ENCODE data around the gene MRPL51. TPM values are rescaled to one million over a fixed set of nuclear protein-coding genes. Genes with fewer than 3 reads are reported as not detected.

MRPL51 gene
- total and polyA plus RNA-seq, 10 of the 15 experiments (the other 5 are each of a cell fraction or from before 2014, with no cell fraction given), result 137 to 1,202 (median 267) TPM

GRCh38 chr12:6472491-6472890 lies 20.6 kb downstream of the MRPL51 start (continued):
- TF ChIP-seq, protein P1, sequence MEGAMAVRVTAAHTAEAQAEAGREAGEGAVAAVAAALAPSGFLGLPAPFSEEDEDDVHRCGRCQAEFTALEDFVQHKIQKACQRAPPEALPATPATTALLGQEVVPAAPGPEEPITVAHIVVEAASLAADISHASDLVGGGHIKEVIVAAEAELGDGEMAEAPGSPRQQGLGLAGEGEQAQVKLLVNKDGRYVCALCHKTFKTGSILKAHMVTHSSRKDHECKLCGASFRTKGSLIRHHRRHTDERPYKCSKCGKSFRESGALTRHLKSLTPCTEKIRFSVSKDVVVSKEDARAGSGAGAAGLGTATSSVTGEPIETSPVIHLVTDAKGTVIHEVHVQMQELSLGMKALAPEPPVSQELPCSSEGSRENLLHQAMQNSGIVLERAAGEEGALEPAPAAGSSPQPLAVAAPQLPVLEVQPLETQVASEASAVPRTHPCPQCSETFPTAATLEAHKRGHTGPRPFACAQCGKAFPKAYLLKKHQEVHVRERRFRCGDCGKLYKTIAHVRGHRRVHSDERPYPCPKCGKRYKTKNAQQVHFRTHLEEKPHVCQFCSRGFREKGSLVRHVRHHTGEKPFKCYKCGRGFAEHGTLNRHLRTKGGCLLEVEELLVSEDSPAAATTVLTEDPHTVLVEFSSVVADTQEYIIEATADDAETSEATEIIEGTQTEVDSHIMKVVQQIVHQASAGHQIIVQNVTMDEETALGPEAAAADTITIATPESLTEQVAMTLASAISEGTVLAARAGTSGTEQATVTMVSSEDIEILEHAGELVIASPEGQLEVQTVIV (IDR thresholded peaks at IDR 0.05; ENCODE audit: borderline replicate concordance, partially characterized antibody), result no peak
- TF ChIP-seq KLF5 (IDR thresholded peaks at IDR 0.05; ENCODE audit: partially characterized antibody), result no peak

- ATAC-seq (no peak), DNase-seq (ENCODE audit: low read depth, low spot score) (no peak), FAIRE-seq (no peak)
- no peak overlapping the region for H2AFZ ChIP-seq (ENCODE audit: control insufficient read depth, low read depth, low read length)
- SMC1A ChIA-PET (ENCODE audit: uncharacterized antibody, unreplicated experiment), result interaction anchor here (1.0 to 1.9 kb wide), 3 partner anchors 9 to 21 kb away, joined by 3 to 4 read pairs (median 3); no protein-coding TSS in a partner anchor
- no peaks in the 10 kb centered on the region for H3K36me3 ChIP-seq (ENCODE audit: control insufficient read depth in 2 of 2, insufficient read depth in 2 of 2, low read length in 1 of 2)
- RAD21 ChIA-PET (ENCODE audit: unreplicated experiment), result interaction anchor here (1.2 kb wide), 1 partner anchor 67 kb away, joined by 4 read pairs; no protein-coding TSS in a partner anchor
- no peaks in the 10 kb centered on the region for H4K20me1 ChIP-seq (ENCODE audit: control insufficient read depth, insufficient read depth)
- no peak overlapping the region for H3K27ac ChIP-seq (ENCODE audit: control insufficient read depth, insufficient read depth)
- H3K4me2 ChIP-seq (ENCODE audit: control insufficient read depth, insufficient read depth), result no peak overlapping the region
- in situ Hi-C loops (cut with MboI) (no loop called here), intact Hi-C loops (cut with micrococcal nuclease; ENCODE audit: unreplicated experiment) (no loop called here)
- 100% methylated on average over 1 of the region's 1 CpG for WGBS (ENCODE audit: insufficient coverage, insufficient replicate concordance, low lambda C conversion rate, missing lambda C conversion rate)
- POLR2A ChIA-PET, result interaction anchor here (0.6 to 4.7 kb wide), 3 partner anchors 16 to 28 kb away, joined by 3 to 46 read pairs (median 38); partner anchors contain the start of genes CD27 and TAPBPL
- H3K79me2 ChIP-seq (ENCODE audit: control insufficient read depth, insufficient read depth, low read length), result peaks cover 34% of the 10 kb centered on the region
- H3K4me1 ChIP-seq (ENCODE audit: control insufficient read depth, insufficient read depth, low read length), result peaks cover 12% of the 10 kb centered on the region
- H3K9me3 ChIP-seq (replicated peaks; ENCODE audit: control insufficient read depth, insufficient read depth, low read length), result no peaks in the 10 kb centered on the region
- no TSS peak for BruUV-seq (replicated peaks)
- no peak overlapping the region for H3K4me3 ChIP-seq
- no peaks in the 10 kb centered on the region for H3K27me3 ChIP-seq (replicated peaks in 1 of 2; ENCODE audit: control insufficient read depth in 2 of 2, insufficient read depth in 2 of 2, low read length in 1 of 2)
- CTCF ChIA-PET, result interaction anchor here (1.1 to 5.6 kb wide), 5 partner anchors 12 to 86 kb away, joined by 3 to 73 read pairs (median 5); partner anchors contain the start of gene GAPDH
- no peak overlapping the region for H3K9ac ChIP-seq (ENCODE audit: control insufficient read depth, insufficient read depth, low read length)
- TF ChIP-seq EZH2 (IDR thresholded peaks at IDR 0.05; ENCODE audit: borderline replicate concordance, control insufficient read depth, low read depth, low read length), result no peak
- TF ChIP-seq, protein P1 (IDR thresholded peaks at IDR 0.05; ENCODE audit: borderline replicate concordance, partially characterized antibody), result no peak
- no peak for TF ChIP-seq SKIL (IDR thresholded peaks at IDR 0.05; ENCODE audit: low read depth, poor library complexity, severe bottlenecking)
- TF ChIP-seq HCFC1 (IDR thresholded peaks at IDR 0.05; ENCODE audit: low read length), result no peak
- no peak for TF ChIP-seq MAX (IDR thresholded peaks at IDR 0.05; ENCODE audit: low read depth, low read length)
- TF ChIP-seq, protein P2, sequence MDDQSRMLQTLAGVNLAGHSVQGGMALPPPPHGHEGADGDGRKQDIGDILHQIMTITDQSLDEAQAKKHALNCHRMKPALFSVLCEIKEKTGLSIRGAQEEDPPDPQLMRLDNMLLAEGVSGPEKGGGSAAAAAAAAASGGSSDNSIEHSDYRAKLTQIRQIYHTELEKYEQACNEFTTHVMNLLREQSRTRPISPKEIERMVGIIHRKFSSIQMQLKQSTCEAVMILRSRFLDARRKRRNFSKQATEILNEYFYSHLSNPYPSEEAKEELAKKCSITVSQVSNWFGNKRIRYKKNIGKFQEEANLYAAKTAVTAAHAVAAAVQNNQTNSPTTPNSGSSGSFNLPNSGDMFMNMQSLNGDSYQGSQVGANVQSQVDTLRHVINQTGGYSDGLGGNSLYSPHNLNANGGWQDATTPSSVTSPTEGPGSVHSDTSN (IDR thresholded peaks at IDR 0.05; ENCODE audit: insufficient replicate concordance, low read depth, low read length), result no peak
- TF ChIP-seq, protein P3, sequence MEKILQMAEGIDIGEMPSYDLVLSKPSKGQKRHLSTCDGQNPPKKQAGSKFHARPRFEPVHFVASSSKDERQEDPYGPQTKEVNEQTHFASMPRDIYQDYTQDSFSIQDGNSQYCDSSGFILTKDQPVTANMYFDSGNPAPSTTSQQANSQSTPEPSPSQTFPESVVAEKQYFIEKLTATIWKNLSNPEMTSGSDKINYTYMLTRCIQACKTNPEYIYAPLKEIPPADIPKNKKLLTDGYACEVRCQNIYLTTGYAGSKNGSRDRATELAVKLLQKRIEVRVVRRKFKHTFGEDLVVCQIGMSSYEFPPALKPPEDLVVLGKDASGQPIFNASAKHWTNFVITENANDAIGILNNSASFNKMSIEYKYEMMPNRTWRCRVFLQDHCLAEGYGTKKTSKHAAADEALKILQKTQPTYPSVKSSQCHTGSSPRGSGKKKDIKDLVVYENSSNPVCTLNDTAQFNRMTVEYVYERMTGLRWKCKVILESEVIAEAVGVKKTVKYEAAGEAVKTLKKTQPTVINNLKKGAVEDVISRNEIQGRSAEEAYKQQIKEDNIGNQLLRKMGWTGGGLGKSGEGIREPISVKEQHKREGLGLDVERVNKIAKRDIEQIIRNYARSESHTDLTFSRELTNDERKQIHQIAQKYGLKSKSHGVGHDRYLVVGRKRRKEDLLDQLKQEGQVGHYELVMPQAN (conservative IDR thresholded peaks at IDR 0.05), result no peak
- no peak for TF ChIP-seq MXI1 (IDR thresholded peaks at IDR 0.05; ENCODE audit: low read depth, low read length)
Measured at GRCh38 chr12:6471989-6472360, 21.1 kb downstream of the MRPL51 start.

All from GM12878 (cell line).